ENCODE measurements around the gene PANK4.

PANK4 gene

DNA sequence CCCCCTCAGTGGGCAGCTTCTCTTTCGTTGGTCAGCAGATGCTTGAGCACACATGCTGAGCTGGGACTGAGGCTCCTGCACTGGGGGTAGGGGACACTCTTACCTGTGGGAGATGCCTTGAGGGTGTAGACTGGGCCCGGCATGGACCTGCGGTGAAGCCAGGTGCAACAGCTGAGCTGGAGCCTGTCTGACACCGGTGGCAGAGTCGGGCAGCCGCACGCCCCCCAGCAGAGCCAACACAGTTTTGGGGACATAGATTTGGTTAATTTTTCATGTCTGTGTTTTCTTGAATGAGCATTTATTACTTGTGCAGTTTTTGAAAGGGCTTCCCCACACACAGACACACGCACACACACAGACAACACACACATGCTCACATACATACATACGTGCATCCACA, 9.6 kb upstream of the PANK4 start:
- no peaks in the 10 kb centered on the region for H3K9me3 Mint-ChIP-seq
- ATAC-seq (replicated peaks) (no peak), DNase-seq (no peak)
- H3K27me3 Mint-ChIP-seq: peaks cover 17 to 55% of the 10 kb centered on the region in 2 donors
- H3K4me3 Mint-ChIP-seq: no peak overlapping the region
- H3K27ac Mint-ChIP-seq: no peak overlapping the region
- H3K4me1 Mint-ChIP-seq (ENCODE audit: low read depth in 2 of 2): peaks cover under 1 to 7% of the 10 kb centered on the region in 2 donors
- H3K36me3 Mint-ChIP-seq (ENCODE audit: insufficient read depth): no peaks in the 10 kb centered on the region

DNA sequence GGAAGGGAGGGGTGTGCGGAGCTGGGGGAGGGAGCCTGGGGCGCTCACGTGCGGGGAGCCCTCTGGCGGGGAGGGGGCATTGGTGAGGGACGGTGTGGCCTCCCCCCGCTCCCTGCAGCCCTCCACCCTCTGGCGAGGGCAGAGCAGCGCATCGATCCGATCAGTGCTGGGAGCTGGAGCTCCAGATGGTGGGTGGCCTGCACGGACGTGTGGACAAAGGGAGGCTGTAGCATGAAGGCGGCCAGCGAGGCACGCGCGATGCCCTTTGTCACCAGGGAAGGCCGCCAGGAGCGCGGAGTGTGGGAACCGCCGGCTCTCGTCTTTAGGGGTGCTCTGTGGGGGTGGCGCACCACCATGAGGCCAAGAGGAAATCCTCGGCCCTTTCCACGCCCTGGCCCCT, 9.1 kb upstream of the PANK4 start:
- H3K36me3 Mint-ChIP-seq (ENCODE audit: insufficient read depth): no peaks in the 10 kb centered on the region
- no peak overlapping the region for H3K27ac Mint-ChIP-seq
- H3K27me3 Mint-ChIP-seq: peaks cover 19 to 60% of the 10 kb centered on the region in 2 donors
- H3K9me3 Mint-ChIP-seq: no peaks in the 10 kb centered on the region
- peaks cover 0 to 7% of the 10 kb centered on the region in 2 donors for H3K4me1 Mint-ChIP-seq (ENCODE audit: low read depth in 2 of 2)
- H3K4me3 Mint-ChIP-seq: no peak overlapping the region
- no peak for ATAC-seq (replicated peaks)
- DNase-seq: no peak

DNA sequence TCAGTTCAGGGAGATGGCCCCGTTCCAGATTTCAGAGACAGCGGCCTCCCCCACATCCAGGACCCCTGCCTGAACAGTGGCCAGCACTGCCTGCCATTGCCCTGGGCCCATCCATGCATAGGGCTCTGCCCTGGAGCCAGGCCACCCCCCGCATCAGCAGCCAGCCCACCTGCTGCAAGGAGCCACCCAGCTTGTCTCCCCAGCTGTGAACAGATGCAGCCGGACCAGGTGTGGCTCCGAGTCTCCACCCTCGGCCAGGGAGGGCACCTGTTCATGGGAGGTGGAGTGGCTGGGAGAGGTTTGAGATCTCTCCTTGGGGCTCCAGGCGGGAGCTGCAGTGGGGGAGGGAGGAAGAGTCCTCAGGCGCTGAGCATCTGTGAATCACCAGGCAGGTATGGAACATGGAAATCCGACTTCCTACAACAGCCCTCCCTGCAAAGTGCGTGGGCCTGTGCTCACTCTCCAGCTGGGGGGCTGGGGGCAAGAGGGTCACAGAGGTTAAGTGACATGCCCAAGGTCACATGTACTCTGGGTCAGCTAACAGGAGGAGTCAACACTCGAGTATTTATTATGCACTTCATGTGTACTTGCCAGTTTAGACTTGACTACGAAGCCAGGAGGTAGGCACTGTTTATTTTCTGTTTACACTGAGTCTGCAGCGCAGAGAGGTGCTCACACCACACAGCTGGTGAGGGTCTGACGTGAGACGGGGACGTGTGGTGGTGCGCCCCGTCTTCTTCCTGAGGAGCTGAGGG, 8.5 kb upstream of the PANK4 start:
- H3K36me3 Mint-ChIP-seq (ENCODE audit: insufficient read depth): no peaks in the 10 kb centered on the region
- no peak overlapping the region for H3K4me3 Mint-ChIP-seq
- no peak for ATAC-seq (replicated peaks)
- no peak for DNase-seq
- peaks cover 0 to 7% of the 10 kb centered on the region in 2 donors for H3K4me1 Mint-ChIP-seq (ENCODE audit: low read depth in 2 of 2)
- no peak overlapping the region for H3K27ac Mint-ChIP-seq
- H3K9me3 Mint-ChIP-seq: no peaks in the 10 kb centered on the region
- peaks cover 19 to 60% of the 10 kb centered on the region in 2 donors for H3K27me3 Mint-ChIP-seq

DNA sequence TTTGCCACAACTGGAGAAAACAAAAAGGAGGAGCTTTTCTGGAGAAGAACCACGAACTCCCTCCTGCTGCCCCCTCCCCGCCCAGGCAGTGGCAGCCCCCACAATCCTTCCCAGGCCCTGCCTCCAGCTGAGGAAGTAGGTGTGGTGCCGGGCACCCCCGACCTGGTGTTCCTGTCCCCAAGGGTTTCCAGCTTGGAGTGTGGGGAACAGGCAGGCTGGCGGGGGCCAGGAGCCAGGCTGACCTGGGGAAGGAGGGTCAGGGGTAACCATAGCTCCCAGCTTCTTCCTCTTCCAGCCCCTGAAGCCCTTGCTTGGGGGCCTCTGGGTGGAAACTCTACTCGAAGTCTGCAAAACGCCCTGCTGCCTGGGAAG, 7.9 kb upstream of the PANK4 start:
- H3K4me1 Mint-ChIP-seq (ENCODE audit: low read depth in 2 of 2): peaks cover 0 to 7% of the 10 kb centered on the region in 2 donors
- H3K27me3 Mint-ChIP-seq: peaks cover 19 to 60% of the 10 kb centered on the region in 2 donors
- no peaks in the 10 kb centered on the region for H3K9me3 Mint-ChIP-seq
- H3K36me3 Mint-ChIP-seq (ENCODE audit: insufficient read depth): no peaks in the 10 kb centered on the region
- no peak overlapping the region for H3K4me3 Mint-ChIP-seq
- DNase-seq (no peak), ATAC-seq (replicated peaks) (no peak)
- no peak overlapping the region for H3K27ac Mint-ChIP-seq

DNA sequence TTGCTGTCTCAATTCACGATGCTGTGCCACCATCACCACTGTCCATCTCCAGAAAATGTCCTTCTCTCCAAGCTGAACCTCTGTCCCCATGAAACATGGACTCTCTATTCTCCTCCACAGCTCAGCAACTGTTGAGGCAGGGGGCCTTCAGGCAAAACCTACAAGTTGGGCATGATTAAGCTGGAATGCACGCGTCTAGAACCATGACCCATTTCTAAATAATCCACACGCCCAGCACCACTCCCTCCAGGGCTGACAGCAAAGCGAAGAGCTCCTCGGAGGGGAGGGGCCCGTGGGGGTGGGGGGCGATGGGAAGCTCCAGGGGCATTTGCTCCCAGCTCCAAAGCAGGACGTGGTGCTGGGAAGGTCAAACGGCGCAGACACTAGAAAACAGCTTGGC, 7.0 kb upstream of the PANK4 start:
- H3K27me3 Mint-ChIP-seq: peaks cover 19 to 67% of the 10 kb centered on the region in 2 donors

DNA sequence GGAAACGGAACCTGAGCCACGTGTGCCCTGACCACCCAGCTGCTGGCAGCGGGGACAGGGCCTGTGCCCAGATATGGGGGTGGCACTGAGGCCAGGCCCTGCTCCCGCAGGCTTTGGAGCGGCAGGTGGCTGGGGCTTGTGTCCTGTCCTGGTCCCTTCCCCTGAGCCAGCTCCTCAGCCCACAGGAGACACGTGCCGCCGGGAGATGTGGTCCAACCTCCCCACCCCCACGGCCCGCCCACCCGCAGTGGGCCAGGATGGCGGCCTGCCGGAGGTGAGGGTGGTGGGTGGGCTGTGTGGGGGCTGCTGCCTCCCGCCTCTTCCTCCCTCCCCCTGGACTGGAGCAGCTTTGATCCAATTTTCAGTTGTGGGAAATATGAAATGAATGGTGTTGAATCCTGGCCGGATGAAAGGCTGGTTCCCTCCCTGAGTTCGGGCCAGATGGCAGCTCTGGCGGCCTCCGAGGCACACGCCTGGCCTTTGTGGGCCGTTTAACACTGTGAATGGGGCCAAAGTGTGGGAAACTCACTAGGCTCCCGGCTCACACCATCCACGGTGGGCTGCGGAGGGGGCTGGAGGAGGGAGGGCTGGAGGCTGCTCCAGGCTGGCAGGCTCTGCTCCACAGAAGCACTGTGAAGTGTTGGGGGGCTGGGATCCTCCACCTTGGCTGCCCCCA, 6.2 kb upstream of the PANK4 start:
- Mint-ChIP-seq H3K9me3 (no peaks in the 10 kb centered on the region), H3K27me3 (peaks cover 19 to 67% of the 10 kb centered on the region in 2 donors), H3K4me3 (no peak overlapping the region), H3K27ac (no peak overlapping the region), H3K4me1 (ENCODE audit: low read depth in 2 of 2) (peaks cover 0 to 7% of the 10 kb centered on the region in 2 donors), H3K36me3 (ENCODE audit: insufficient read depth) (no peaks in the 10 kb centered on the region)
- DNase-seq: no peak
- no peak for ATAC-seq (replicated peaks)

More for the DNA sequence above, 7.0 kb upstream of the PANK4 start:
- H3K4me3 Mint-ChIP-seq: no peak overlapping the region
- H3K9me3 Mint-ChIP-seq: no peaks in the 10 kb centered on the region
- no peak for ATAC-seq (replicated peaks)
- peaks cover 0 to 7% of the 10 kb centered on the region in 2 donors for H3K4me1 Mint-ChIP-seq (ENCODE audit: low read depth in 2 of 2)
- no peak overlapping the region for H3K27ac Mint-ChIP-seq
- H3K36me3 Mint-ChIP-seq (ENCODE audit: insufficient read depth): no peaks in the 10 kb centered on the region
- DNase-seq: no peak

DNA sequence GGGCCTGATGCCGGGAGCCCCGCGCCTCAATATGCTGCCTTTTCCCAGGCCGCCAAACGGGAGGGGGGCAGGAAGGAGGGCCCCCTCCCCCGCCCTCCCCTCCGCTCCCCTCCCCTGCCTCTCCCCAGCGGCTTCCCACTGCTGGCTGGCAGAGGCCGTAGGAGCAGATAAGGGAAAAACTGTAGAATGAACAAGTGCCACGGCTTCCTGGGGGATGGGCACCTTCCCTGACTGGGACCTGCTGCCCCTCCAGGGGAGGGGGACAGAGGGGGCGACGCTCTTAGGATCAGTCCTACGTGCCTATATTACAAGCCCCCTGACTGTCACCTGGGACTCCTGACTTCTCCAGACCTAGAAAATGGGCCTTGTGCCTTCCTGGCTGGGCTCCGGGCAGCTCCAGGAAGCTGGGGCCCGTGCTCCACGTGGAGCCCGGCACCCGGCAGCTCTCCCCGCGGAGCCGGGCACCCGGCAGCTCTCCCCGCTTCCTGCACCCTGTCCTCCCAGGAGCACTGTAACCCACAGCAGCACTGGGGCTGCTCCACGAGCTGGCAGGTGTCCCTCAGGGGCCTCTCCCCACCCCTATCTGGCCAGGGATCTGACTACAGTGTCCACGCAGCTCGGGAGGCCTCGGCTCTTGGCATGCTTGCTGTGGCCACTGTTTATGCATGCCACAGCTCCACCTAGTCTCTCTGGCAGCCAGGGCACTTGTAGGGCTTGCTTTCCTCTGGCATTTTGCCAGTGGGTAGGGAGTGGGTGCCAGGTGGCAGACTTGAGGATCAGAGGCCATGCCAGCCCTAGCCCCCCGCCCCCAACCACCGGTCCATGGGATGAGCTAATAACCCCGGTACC, 4.3 kb upstream of the PANK4 start:
- Mint-ChIP-seq H3K36me3 (ENCODE audit: insufficient read depth) (peaks cover 1% of the 10 kb centered on the region), H3K27ac (no peak overlapping the region), H3K4me1 (ENCODE audit: low read depth in 2 of 2) (peaks cover 4 to 10% of the 10 kb centered on the region in 2 donors), H3K4me3 (peak overlapping the region; percentile 44 to 55), H3K27me3 (peaks cover 14 to 62% of the 10 kb centered on the region in 2 donors), H3K9me3 (no peaks in the 10 kb centered on the region)
- DNase-seq: no peak
- ATAC-seq (replicated peaks): no peak

DNA sequence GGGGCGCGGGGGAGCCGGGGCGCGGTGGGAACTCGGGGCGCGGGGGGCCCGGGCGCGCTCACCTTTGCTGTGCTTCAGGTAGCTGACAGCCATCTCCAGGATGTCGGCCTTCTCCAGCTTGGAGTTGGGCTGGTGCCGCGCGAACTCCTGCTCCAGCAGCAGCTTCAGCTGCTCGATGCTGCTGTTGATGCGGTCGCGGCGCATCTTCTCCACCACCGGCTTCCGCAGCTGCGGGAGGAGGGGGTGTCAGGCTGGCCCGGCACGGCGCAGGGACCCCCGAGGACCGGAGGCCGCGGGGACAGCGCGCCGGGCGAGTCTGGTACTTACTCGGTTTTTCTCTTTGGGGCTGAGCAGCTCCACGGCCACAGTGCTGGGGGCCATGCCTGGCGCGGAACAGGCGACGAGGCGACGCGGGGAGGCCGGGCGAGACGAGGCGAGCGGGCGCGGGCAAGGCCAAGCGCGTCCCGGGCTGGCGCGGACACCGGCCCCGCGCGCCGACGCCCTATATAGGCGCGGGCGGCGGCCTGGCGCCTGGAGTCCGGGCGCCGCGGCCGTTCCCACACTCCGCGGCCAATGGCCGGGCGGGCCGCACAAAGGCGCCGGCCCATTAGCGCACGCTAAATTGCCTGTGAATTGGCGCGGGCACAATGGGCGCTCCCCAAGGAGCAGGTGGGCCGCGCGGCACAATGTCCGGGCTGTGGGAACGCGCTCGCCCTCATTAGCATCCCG, 3.6 kb upstream of the PANK4 start, which contains the start of gene HES5:
Gene HES5 (minus strand): TSS at position 480 of the 729 bp plus-strand sequence. CDS start 99 bp downstream, at position 381.
- Mint-ChIP-seq H3K4me3 (peak within 1 kb of the TSS; percentile 74 to 75), H3K27ac (no peak within 1 kb of the TSS), H3K36me3 (ENCODE audit: insufficient read depth) (peaks cover 9% of the 10 kb centered on the region), H3K4me1 (ENCODE audit: low read depth in 2 of 2) (peaks cover 7 to 14% of the 10 kb centered on the region in 2 donors), H3K27me3 (peaks cover 14 to 59% of the 10 kb centered on the region in 2 donors), H3K9me3 (no peaks in the 10 kb centered on the region)
- DNase-seq (no peak), ATAC-seq (replicated peaks) (no peak)

DNA sequence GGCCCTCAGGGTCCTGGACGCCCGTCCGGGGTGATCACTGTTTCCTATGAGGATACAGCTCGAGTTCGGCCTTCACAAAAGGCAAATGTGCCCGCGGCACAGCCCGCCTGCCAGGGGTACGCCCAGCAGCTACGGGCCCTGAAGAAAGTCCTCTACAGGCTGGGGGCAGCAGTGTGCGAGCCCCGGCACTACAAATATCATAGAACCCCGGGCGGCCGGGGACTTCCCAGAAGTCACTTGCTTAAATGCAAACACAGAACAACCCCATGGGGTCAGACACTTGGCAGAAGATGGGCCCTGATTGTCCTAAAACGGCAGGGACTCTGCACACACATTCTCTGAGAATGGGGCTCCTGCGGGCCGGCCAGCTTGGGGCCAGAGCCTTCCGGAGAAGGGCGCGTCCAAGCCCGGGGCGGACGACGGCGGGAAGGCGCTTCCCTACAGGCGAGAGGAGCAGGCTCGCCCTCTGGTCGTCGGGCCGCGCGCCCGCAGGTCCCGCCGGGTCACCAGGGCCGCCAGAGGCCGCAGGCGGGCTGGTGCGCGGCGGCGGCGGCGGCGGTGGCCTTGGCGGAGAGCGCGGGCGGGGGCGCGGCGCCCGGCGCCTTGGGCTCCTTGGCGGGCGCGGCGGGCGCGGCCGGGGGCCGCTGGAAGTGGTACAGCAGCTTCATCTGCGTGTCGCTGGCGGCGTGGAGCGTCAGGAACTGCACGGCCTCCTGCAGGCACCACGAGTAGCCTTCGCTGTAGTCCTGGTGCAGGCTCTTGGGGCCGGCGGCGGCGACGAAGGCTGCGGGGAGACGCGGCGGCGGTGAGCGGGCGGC, 2.8 kb upstream of the PANK4 start:
- peaks cover 14 to 22% of the 10 kb centered on the region in 2 donors for H3K4me1 Mint-ChIP-seq (ENCODE audit: low read depth in 2 of 2)
- ATAC-seq (replicated peaks) (no peak), DNase-seq (peak in 1 of 3 experiments; percentile 31)
- H3K36me3 Mint-ChIP-seq (ENCODE audit: insufficient read depth): peaks cover 15% of the 10 kb centered on the region
- peaks cover 14 to 52% of the 10 kb centered on the region in 2 donors for H3K27me3 Mint-ChIP-seq
- H3K4me3 Mint-ChIP-seq: peak overlapping the region; percentile 74 to 75
- H3K9me3 Mint-ChIP-seq: no peaks in the 10 kb centered on the region
- H3K27ac Mint-ChIP-seq: no peak overlapping the region

DNA sequence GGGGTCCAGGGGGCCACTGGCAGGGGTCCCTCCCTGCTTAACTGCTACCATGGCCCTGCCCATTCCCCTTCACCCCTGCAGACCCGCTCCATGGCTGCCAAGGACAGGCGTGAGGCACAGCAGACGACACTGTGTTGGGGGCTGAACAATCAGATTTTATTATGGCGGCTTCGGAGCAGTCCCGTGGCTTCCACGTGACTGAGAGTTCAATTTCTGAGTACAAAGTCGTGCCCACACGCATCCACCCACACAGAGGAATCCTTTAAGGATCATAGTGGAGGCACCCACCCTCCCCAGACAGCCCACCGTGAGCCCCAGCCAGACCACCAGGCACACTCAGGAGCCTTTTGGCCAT, 2.2 kb upstream of the PANK4 start:
- peaks cover 17% of the 10 kb centered on the region for H3K36me3 Mint-ChIP-seq (ENCODE audit: insufficient read depth)
- peak overlapping the region; percentile 74 to 75 for H3K4me3 Mint-ChIP-seq
- ATAC-seq (replicated peaks) (no peak), DNase-seq (no peak)
- H3K27ac Mint-ChIP-seq: no peak overlapping the region
- H3K27me3 Mint-ChIP-seq: peaks cover 14 to 47% of the 10 kb centered on the region in 2 donors
- peaks cover 19 to 28% of the 10 kb centered on the region in 2 donors for H3K4me1 Mint-ChIP-seq (ENCODE audit: low read depth in 2 of 2)
- no peaks in the 10 kb centered on the region for H3K9me3 Mint-ChIP-seq

DNA sequence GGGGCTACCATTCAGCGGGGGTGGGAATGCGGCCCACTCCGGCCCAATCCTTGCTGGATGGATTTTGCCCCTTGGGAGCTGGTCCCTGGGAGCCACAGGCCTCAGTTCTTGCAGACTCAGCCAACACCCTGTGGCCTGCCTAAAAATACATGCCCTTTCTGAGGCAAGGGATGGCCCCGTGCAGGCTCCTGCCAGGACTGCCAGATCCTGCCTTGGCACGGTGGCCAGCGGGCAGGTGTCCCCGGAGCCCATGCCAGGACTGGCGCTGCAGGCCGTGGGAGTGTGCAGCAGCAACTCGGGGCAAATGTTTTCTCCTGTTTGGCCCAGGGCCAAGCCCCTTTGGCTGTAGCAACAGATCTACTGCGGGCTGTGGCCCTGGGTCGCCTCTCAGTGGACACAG, 1.6 kb upstream of the PANK4 start:
- Mint-ChIP-seq H3K27me3 (peaks cover 14 to 41% of the 10 kb centered on the region in 2 donors), H3K4me1 (ENCODE audit: low read depth in 2 of 2) (peaks cover 25 to 32% of the 10 kb centered on the region in 2 donors), H3K4me3 (no peak overlapping the region)

DNA sequence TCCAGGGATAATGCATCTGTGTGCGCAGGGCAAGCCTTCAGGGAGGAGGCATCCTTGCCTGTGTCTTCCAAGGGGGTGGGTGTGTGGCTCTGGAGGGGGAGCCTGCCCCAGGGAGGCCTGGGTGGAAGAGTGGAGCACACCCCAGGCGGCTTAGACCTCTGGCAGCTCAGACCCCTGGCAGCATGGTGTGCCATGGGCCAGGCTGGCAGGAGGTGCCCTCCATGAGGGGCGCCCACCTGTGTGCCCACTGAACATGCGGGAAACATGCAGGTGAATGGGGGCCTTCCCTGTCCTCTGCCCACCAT, 1.1 kb upstream of the PANK4 start:
- no peak for ATAC-seq (replicated peaks)
- no peaks in the 10 kb centered on the region for H3K9me3 Mint-ChIP-seq
- H3K4me3 Mint-ChIP-seq: peak overlapping the region in 1 of 2 donors; percentile 92
- H3K36me3 Mint-ChIP-seq (ENCODE audit: insufficient read depth): peaks cover 22% of the 10 kb centered on the region
- peaks cover 14 to 36% of the 10 kb centered on the region in 2 donors for H3K27me3 Mint-ChIP-seq
- H3K27ac Mint-ChIP-seq: no peak overlapping the region
- DNase-seq: no peak
- peaks cover 30 to 35% of the 10 kb centered on the region in 2 donors for H3K4me1 Mint-ChIP-seq (ENCODE audit: low read depth in 2 of 2)

More for the DNA sequence above, 1.6 kb upstream of the PANK4 start:
- Mint-ChIP-seq H3K9me3 (no peaks in the 10 kb centered on the region), H3K36me3 (ENCODE audit: insufficient read depth) (peaks cover 17% of the 10 kb centered on the region), H3K27ac (no peak overlapping the region)
- DNase-seq: no peak
- no peak for ATAC-seq (replicated peaks)
